PC-3 (cell line): ENCODE measurements around the gene LRRC7. TPM values are rescaled to one million over a fixed set of nuclear protein-coding genes. Genes with fewer than 3 reads are reported as not detected.

Experiments used
- ATAC-seq: fragments of 200-7000 bp; cut with Tn5 transposase; 2 replicates; pipeline ENCODE4 v1.9.1; 2020; ENCODE audit warnings: mild to moderate bottlenecking, moderate library complexity
- BruUV-seq: library from RNA; stranded (reverse); fragments of 400-500 nt; replicated peaks from 2 replicates; lab custom pipeline; 2021; lab: Mats Ljungman, UMichigan
- CTCF ChIA-PET: fragments of 300-600 bp; sonication (Branson Sonifier 250); formaldehyde crosslinking; loops from one replicate; lab custom pipeline; 2022; ENCODE audit warnings: antibody characterized with exemption; lab: Charles Lee
- POLR2A ChIA-PET: fragments of 300-600 bp; sonication (Branson Sonifier 250); formaldehyde crosslinking; loops from one replicate; lab custom pipeline; 2022; ENCODE audit warnings: antibody characterized with exemption; ENCODE audit not compliant: unreplicated experiment; lab: Charles Lee
- DNase-seq: peaks from one replicate; pipeline ENCODE4 v3.0.0-alpha.2; 2015
- H2AFZ ChIP-seq: fragments of 300-600 bp; sonication (generic); 2 replicates; pipeline ENCODE4 v1.6.0; 2016; ENCODE audit warnings: antibody characterized with exemption, low read length
- H3F3A ChIP-seq: fragments of 300-600 bp; sonication (generic); one replicate; pipeline ENCODE4 v1.6.0; 2017; ENCODE audit warnings: antibody characterized with exemption, low read length, control low read depth, mild to moderate bottlenecking; ENCODE audit not compliant: unreplicated experiment
- H3K27ac ChIP-seq: fragments of 300-600 bp; sonication (generic); 2 replicates; pipeline ENCODE4 v1.5.1; 2016; ENCODE audit warnings: mild to moderate bottlenecking, low read length
- H3K27me3 ChIP-seq: fragments of 300-600 bp; sonication (generic); 2 replicates; pipeline ENCODE4 v1.6.1; 2016; ENCODE audit warnings: low read length, mixed read lengths
- H3K36me3 ChIP-seq: fragments of 300-600 bp; sonication (generic); 2 replicates; pipeline ENCODE4 v1.6.1; 2016; ENCODE audit warnings: low read depth, mixed run types, low read length, mixed read lengths
- H3K4me1 ChIP-seq: fragments of 300-600 bp; sonication (generic); 2 replicates; pipeline ENCODE4 v1.5.1; 2016; ENCODE audit warnings: low read length; ENCODE audit not compliant: insufficient read depth
- H3K4me2 ChIP-seq: fragments of 300-600 bp; sonication (generic); 2 replicates; pipeline ENCODE4 v1.6.0; 2016; ENCODE audit warnings: low read length
- H3K4me3 ChIP-seq: fragments of 300-600 bp; sonication (generic); 2 replicates; pipeline ENCODE4 v1.5.1; 2016; ENCODE audit warnings: mild to moderate bottlenecking, low read length, mixed read lengths
- H3K79me2 ChIP-seq: fragments of 300-600 bp; sonication (generic); 2 replicates; pipeline ENCODE4 v1.6.1; 2017; ENCODE audit warnings: low read length, mixed read lengths
- H3K9ac ChIP-seq: fragments of 300-600 bp; sonication (generic); 2 replicates; pipeline ENCODE4 v1.6.0; 2016; ENCODE audit warnings: mild to moderate bottlenecking, low read length
- H3K9me2 ChIP-seq: fragments of 300-600 bp; sonication (generic); replicated peaks from 2 replicates; pipeline ENCODE4 v1.6.1; 2016; ENCODE audit warnings: mixed run types, low read length, mixed read lengths
- H3K9me3 ChIP-seq: fragments of 300-600 bp; sonication (generic); 2 replicates; pipeline ENCODE4 v1.6.1; 2016; ENCODE audit warnings: low read length, mixed read lengths
- H4K20me1 ChIP-seq: fragments of 300-600 bp; sonication (generic); 2 replicates; pipeline ENCODE4 v1.6.1; 2016; ENCODE audit warnings: low read length, mixed read lengths
- EZH2 ChIP-seq: fragments of 300-600 bp; sonication (generic); IDR thresholded peaks from one replicate; pipeline ENCODE4 v1.6.1; 2017; ENCODE audit warnings: antibody characterized with exemption, mild to moderate bottlenecking, low read length; ENCODE audit not compliant: unreplicated experiment
- EZH2phosphoT487 ChIP-seq: fragments of 300-600 bp; sonication (generic); IDR thresholded peaks from 2 replicates; pipeline ENCODE4 v1.6.1; 2018; ENCODE audit warnings: mild to moderate bottlenecking, antibody characterized with exemption, low read length, borderline replicate concordance
- intact Hi-C: fragments of 100-400 bp; cut with micrococcal nuclease; formaldehyde crosslinking; loops from 2 replicates; pipeline ENCODE4 v1.9.0; 2023
- total RNA-seq: library from RNA; depleted of rRNA; stranded (reverse); fragments of >200 nt; gene quantifications from 2 replicates; pipeline ENCODE4 v1.2.3, GENCODE V29; 2014
- TF ChIP-seq, protein P1 (sequence below): fragments of 300-600 bp; sonication (generic); conservative IDR thresholded peaks from 2 replicates; pipeline ENCODE4 v1.5.1; 2017; ENCODE audit warnings: antibody characterized with exemption, low read depth, mild to moderate bottlenecking, low read length

The LRRC7 gene
- total RNA-seq, 1 experiment from 2014 or later, result 0.04 TPM

DNA sequence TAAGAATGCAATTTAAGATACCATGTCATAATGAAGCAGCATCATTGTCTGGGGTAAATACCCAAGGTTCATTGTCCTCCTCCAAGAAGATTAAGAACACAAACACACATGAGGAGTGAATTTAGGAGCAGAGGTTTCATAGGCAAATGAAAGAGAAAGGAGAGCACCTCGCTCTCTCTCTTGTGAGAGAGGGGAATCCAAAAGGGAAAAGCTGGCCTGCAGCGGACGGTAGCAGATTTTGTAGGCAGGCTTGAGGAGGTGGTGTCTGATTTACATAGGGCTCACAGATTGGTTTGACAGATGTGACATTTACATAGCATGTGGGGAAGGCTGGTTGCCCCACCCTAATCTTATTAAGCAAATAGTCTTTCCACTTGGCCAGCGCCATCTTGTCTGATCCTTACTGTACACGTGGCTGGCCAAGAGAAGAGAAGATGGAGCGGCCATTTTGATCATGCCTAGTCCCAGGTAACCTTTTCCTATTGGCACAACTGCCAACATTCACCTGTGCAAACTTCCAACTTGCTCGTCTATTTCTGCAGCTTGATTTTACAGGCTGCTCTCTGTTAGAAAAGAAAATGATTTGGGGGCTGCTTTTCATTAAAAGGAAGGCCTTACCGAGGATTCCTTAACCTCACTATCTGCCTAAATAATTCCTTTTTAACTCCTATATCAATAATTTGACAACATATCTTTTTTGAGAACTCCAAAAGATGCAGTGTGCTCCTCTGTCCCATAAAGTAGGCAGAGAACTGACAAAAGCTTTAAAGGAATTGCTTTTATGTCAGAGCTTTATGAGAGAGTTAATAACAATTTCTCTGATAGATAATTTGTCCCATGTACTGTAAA, 16.0 kb upstream of the LRRC7 start:
- peak; percentile 19 for DNase-seq
- H4K20me1 ChIP-seq, result no peaks in the 10 kb centered on the region

DNA sequence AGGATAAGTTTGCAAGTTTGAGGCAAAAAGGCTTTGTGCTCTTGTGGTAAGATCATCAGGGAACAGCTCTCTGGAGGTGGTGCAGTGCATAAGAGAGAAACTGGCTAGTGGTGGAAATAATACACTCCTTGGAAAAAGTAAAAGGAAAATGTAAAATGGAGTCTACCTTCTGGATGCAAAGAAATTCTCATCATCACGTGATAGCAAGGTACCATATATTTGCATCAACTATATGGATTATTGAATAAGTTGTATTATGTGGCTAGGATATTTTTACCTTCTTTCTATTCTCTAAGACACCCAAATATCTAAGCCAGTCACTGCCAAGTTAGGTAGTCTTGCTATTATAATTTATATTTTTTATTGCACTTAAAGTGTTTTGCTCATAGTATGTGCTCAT, 14.0 kb upstream of the LRRC7 start:
- POLR2A ChIA-PET, result no interaction called here
- CTCF ChIA-PET, result no interaction called here
- Histone ChIP-seq H3K36me3 (no peaks in the 10 kb centered on the region), H3K4me1 (no peaks in the 10 kb centered on the region), H3F3A (no peaks in the 10 kb centered on the region), H3K9ac (no peak overlapping the region), H3K27ac (no peak overlapping the region), H2AFZ (no peak overlapping the region), H3K27me3 (peaks cover 4% of the 10 kb centered on the region; the same call in 1 of the 2 replicates), H3K9me3 (no peaks in the 10 kb centered on the region), H4K20me1 (no peaks in the 10 kb centered on the region), H3K79me2 (no peaks in the 10 kb centered on the region), H3K4me3 (no peak overlapping the region), H3K9me2 (no peaks in the 10 kb centered on the region), H3K4me2 (no peak overlapping the region)
- intact Hi-C loops, result no loop called here
- no TSS peak for BruUV-seq
- TF ChIP-seq, protein P1, sequence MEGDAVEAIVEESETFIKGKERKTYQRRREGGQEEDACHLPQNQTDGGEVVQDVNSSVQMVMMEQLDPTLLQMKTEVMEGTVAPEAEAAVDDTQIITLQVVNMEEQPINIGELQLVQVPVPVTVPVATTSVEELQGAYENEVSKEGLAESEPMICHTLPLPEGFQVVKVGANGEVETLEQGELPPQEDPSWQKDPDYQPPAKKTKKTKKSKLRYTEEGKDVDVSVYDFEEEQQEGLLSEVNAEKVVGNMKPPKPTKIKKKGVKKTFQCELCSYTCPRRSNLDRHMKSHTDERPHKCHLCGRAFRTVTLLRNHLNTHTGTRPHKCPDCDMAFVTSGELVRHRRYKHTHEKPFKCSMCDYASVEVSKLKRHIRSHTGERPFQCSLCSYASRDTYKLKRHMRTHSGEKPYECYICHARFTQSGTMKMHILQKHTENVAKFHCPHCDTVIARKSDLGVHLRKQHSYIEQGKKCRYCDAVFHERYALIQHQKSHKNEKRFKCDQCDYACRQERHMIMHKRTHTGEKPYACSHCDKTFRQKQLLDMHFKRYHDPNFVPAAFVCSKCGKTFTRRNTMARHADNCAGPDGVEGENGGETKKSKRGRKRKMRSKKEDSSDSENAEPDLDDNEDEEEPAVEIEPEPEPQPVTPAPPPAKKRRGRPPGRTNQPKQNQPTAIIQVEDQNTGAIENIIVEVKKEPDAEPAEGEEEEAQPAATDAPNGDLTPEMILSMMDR, result no peak
- TF ChIP-seq EZH2phosphoT487 (no peak), EZH2 (no peak)
- DNase-seq, result no peak
- no peak for ATAC-seq

More for the DNA sequence above, 16.0 kb upstream of the LRRC7 start:
- TF ChIP-seq EZH2phosphoT487, result no peak
- TF ChIP-seq, protein P1, result no peak
- TF ChIP-seq EZH2, result no peak
- Histone ChIP-seq H3K4me2 (no peak overlapping the region), H3K4me3 (no peak overlapping the region), H3K4me1 (no peaks in the 10 kb centered on the region), H3F3A (no peaks in the 10 kb centered on the region), H3K9ac (no peak overlapping the region), H3K27ac (no peak overlapping the region), H3K36me3 (no peaks in the 10 kb centered on the region), H3K9me2 (no peaks in the 10 kb centered on the region), H3K9me3 (no peaks in the 10 kb centered on the region), H3K79me2 (no peaks in the 10 kb centered on the region), H2AFZ (peak overlapping the region; percentile 20; the same call in 1 of the 2 replicates), H3K27me3 (peaks cover 6% of the 10 kb centered on the region; the same call in 1 of the 2 replicates)
- ATAC-seq, result no peak
- POLR2A ChIA-PET, result no interaction called here
- no TSS peak for BruUV-seq
- intact Hi-C loops, result no loop called here
- CTCF ChIA-PET, result no interaction called here
